K562 (cell line): ENCODE results near the gene KCNB1. TPM values are rescaled to one million over a fixed set of nuclear protein-coding genes. Genes with fewer than 3 reads are reported as not detected.

Source experiments
- ATAC-seq: fragments of 200-7000 bp; cut with Tn5 transposase; 3 replicates; pipeline ENCODE4 v1.9.1; 2020; ENCODE audit warnings: moderate library complexity
- BruUV-seq: library from RNA; stranded (reverse); fragments of 400-500 nt; replicated peaks from 2 replicates; lab custom pipeline; 2021; lab: Mats Ljungman, UMichigan
- CTCF ChIA-PET: fragments of 300-600 bp; formaldehyde crosslinking; extraction: SDS; loops from one replicate; lab custom pipeline; 2021; ENCODE audit warnings: low intra/inter-chr PET ratio; lab: Yijun Ruan, JAX
- POLR2A ChIA-PET: fragments of 300-600, 350-650 bp; sonication (Branson Sonifier 250); formaldehyde crosslinking; extraction: SDS; loops from one replicate; lab custom pipeline; 2021; ENCODE audit warnings: antibody characterized with exemption, inconsistent platforms; lab: Yijun Ruan, JAX
- DNase-seq, 4 experiments: peaks; one replicate each; pipeline versions ENCODE4 v3.0.0 to v3.0.0-alpha.2; 2011 to 2018; ENCODE audit warnings: low spot score in 3 of 4, mixed read lengths in 3 of 4; ENCODE audit errors: extremely low read depth in 1 of 4
- FAIRE-seq: peaks from 2 replicates; lab custom pipeline; 2011; peaks lifted over from hg19 to GRCh38; lab: Jason Lieb, UNC
- H2AFZ ChIP-seq: 2 replicates; pipeline ENCODE4 v1.6.0; 2011; ENCODE audit warnings: low read depth, low read length, control low read depth, inconsistent platforms
- H3K27ac ChIP-seq: fragments of 200-600 bp; 3 replicates; pipeline ENCODE4 v1.8.0; 2011; ENCODE audit warnings: low read depth, mild to moderate bottlenecking, control low read depth, inconsistent platforms, low read length, moderate library complexity, mixed read lengths; ENCODE audit errors: extremely low read depth
- H3K27me3 ChIP-seq, 2 experiments: fragments of 300-600 bp in 1 of 2; 2 replicates in 1 of 2; 3 replicates in 1 of 2; pipeline versions ENCODE4 v1.6.0 to v1.8.0; 2011; ENCODE audit warnings: inconsistent platforms in 2 of 2, low read length in 2 of 2, mild to moderate bottlenecking in 1 of 2, mixed read lengths in 1 of 2, moderate library complexity in 1 of 2; ENCODE audit not compliant: control insufficient read depth in 2 of 2, insufficient read depth in 2 of 2
- H3K36me3 ChIP-seq: fragments of 300-600 bp; 3 replicates; pipeline ENCODE4 v1.8.0; 2011; ENCODE audit warnings: mild to moderate bottlenecking, low read length, inconsistent platforms; ENCODE audit not compliant: control insufficient read depth, insufficient read depth
- H3K4me1 ChIP-seq, 2 experiments: fragments of 200-600 bp in 1 of 2; replicated peaks in 1 of 2; 2 replicates in 1 of 2; 3 replicates in 1 of 2; pipeline versions ENCODE4 v1.5.1 to v1.8.0; 2011; ENCODE audit warnings: inconsistent platforms in 2 of 2, low read length in 2 of 2, mild to moderate bottlenecking in 1 of 2, mixed read lengths in 1 of 2, moderate library complexity in 1 of 2; ENCODE audit not compliant: control insufficient read depth in 2 of 2, insufficient read depth in 2 of 2
- H3K4me2 ChIP-seq: 2 replicates; pipeline ENCODE4 v1.6.1; 2011; ENCODE audit warnings: low read length, control low read depth, inconsistent platforms, mixed read lengths; ENCODE audit not compliant: insufficient read depth
- H3K4me3 ChIP-seq: fragments of 200-600 bp; sonication (generic), shearing (Covaris generic); 2 replicates; pipeline ENCODE4 v1.5.1; 2016; ENCODE audit warnings: control low read depth, inconsistent platforms
- H3K79me2 ChIP-seq: fragments of 200-600 bp; 3 replicates; pipeline ENCODE4 v1.8.0; 2011; ENCODE audit warnings: low read length, inconsistent platforms; ENCODE audit not compliant: control insufficient read depth, insufficient read depth
- H3K9ac ChIP-seq, 2 experiments: 2 replicates each; pipeline versions ENCODE4 v1.6.0 to v1.6.1; 2011; ENCODE audit warnings: low read depth in 2 of 2, low read length in 2 of 2, control low read depth in 1 of 2, inconsistent platforms in 1 of 2, mild to moderate bottlenecking in 1 of 2, mixed read lengths in 1 of 2; ENCODE audit not compliant: insufficient read depth in 1 of 2
- H3K9me1 ChIP-seq: one replicate; pipeline ENCODE4 v1.6.0; 2011; ENCODE audit warnings: inconsistent platforms, mild to moderate bottlenecking, low read length, moderate library complexity; ENCODE audit not compliant: control insufficient read depth, insufficient read depth
- H3K9me3 ChIP-seq: replicated peaks from 2 replicates; pipeline ENCODE4 v1.5.1; 2011; ENCODE audit warnings: low read depth, low read length, inconsistent platforms; ENCODE audit not compliant: control insufficient read depth, insufficient read depth
- H4K20me1 ChIP-seq: replicated peaks from 2 replicates; pipeline ENCODE4 v1.6.1; 2011; ENCODE audit warnings: low read length, inconsistent platforms, mixed read lengths; ENCODE audit not compliant: control insufficient read depth, insufficient read depth
- ARID3B ChIP-seq: fragments of 250-450 bp; sonication (Bioruptor Pico); IDR thresholded peaks from 2 replicates; pipeline ENCODE4 v1.4.0; 2020; ENCODE audit warnings: borderline replicate concordance
- CTCFL ChIP-seq: IDR thresholded peaks from 2 replicates; pipeline ENCODE4 v1.6.1; 2011; ENCODE audit warnings: borderline replicate concordance, low read depth, mild to moderate bottlenecking, moderate library complexity, low read length; ENCODE audit not compliant: insufficient read depth, poor library complexity, severe bottlenecking
- E2F5 ChIP-seq: sonication (generic); formaldehyde crosslinking; IDR thresholded peaks from 2 replicates; pipeline ENCODE4 v1.8.0; 2022; ENCODE audit warnings: mild to moderate bottlenecking, missing genetic modification reagents
- HEY1 ChIP-seq: fragments of 250-450 bp; sonication (Bioruptor Pico); IDR thresholded peaks from 2 replicates; pipeline ENCODE4 v1.5.0; 2020; ENCODE audit warnings: mild to moderate bottlenecking, moderate library complexity, borderline replicate concordance
- PHB ChIP-seq: fragments of 250-450 bp; sonication (Bioruptor Pico); IDR thresholded peaks from 2 replicates; pipeline ENCODE4 v1.5.0; 2021
- PRDM10 ChIP-seq: fragments of 450-650 bp; IDR thresholded peaks from 2 replicates; pipeline ENCODE4 v1.6.1; 2018; ENCODE audit not compliant: partially characterized antibody
- RAD21 ChIP-seq, 2 experiments: fragments of 250-450 bp in 1 of 2; fragments of 450-650 bp in 1 of 2; sonication (Bioruptor Pico) in 1 of 2; formaldehyde crosslinking in 1 of 2; IDR thresholded peaks in 1 of 2; conservative IDR thresholded peaks in 1 of 2; 2 replicates each; pipeline versions ENCODE4 v1.4.0 to v1.8.0; 2020 to 2022; ENCODE audit warnings: mild to moderate bottlenecking in 2 of 2, moderate library complexity in 1 of 2
- SMARCC2 ChIP-seq: fragments of 450-650 bp; IDR thresholded peaks from 2 replicates; pipeline ENCODE4 v1.6.1; 2017; ENCODE audit warnings: antibody characterized with exemption, moderate library complexity, mild to moderate bottlenecking, low read depth
- ZNF224 ChIP-seq: sonication (generic); formaldehyde crosslinking; IDR thresholded peaks from 2 replicates; pipeline ENCODE4 v1.8.0; 2022; ENCODE audit warnings: mild to moderate bottlenecking, missing genetic modification reagents
- ZSCAN32 ChIP-seq: fragments of 450-650 bp; formaldehyde crosslinking; IDR thresholded peaks from 2 replicates; pipeline ENCODE4 v1.4.0; 2020; ENCODE audit warnings: mild to moderate bottlenecking, moderate library complexity
- WGBS: fragments of 100-300 bp; shearing (Covaris generic); methylation state at CpG from one replicate; pipeline ENCODE4 v1.1.6; 2016; ENCODE audit warnings: low coverage, mixed read lengths; ENCODE audit not compliant: insufficient coverage; ENCODE audit errors: missing lambda C conversion rate; 5-methylcytosine and 5-hydroxymethylcytosine counted together
- in situ Hi-C: fragments of 300-500 bp; cut with MboI; formaldehyde crosslinking; loops from 4 replicates; pipeline ENCODE4 v1.15.0; 2018; ENCODE audit warnings: inconsistent platforms, mixed read lengths
- intact Hi-C: fragments of 100-400 bp; cut with micrococcal nuclease; formaldehyde crosslinking; loops from 2 replicates; pipeline ENCODE4 v1.14.2; 2022
- polyA plus RNA-seq, 8 experiments: library from polyadenylated mRNA; depleted of rRNA in 4 of 8; stranded (reverse) in 5 of 8; unstranded in 3 of 8; fragments of >200 nt; fragmentation: Nextera tagmentation in 2 of 8; fragmentation: Illumina TruSeq in 1 of 8; extraction: Ambion mirVana in 2 of 8; extraction: Trizol in 1 of 8; gene quantifications; 2 replicates each; pipeline versions ENCODE4 v1.2.1 to v1.2.3, GENCODE V29; 2011 to 2014; ENCODE audit warnings: inconsistent platforms in 1 of 8, missing spikeins in 1 of 8
- total RNA-seq, 7 experiments: library from RNA; depleted of rRNA in 6 of 7; stranded (reverse); fragments of >200 nt in 6 of 7; fragmentation: Illumina TruSeq in 2 of 7; extraction: Trizol in 2 of 7; gene quantifications; 2 replicates each; pipeline versions ENCODE4 v1.2.1 to v1.2.3, GENCODE V29; 2011 to 2021; ENCODE audit warnings: low replicate concordance in 1 of 7

The KCNB1 gene
- total and polyA plus RNA-seq, 9 of the 15 experiments (the other 6 are each of a cell fraction or from before 2014, with no cell fraction given), result 0.01 to 0.06 TPM; not detected in 7

- 0 out of 4 replicates have a peak, but pooled peaks of 1 of the 2 experiments have one; percentile 12 for TF ChIP-seq RAD21 (CRISPR knock-in tag; conservative IDR thresholded peaks at IDR 0.05 in 1 of 2, IDR thresholded peaks at IDR 0.05 in 1 of 2)
- TF ChIP-seq, all 486 proteins: peak for 8
Observed at GRCh38 chr20:49446808-49447207, 35.7 kb downstream of the KCNB1 start (continued).

- DNase-seq, result no peak
- Histone ChIP-seq H3K9ac (no peak overlapping the region; a peak in 1 of 4 replicates), H2AFZ (no peak overlapping the region), H3K9me3 (no peaks in the 10 kb centered on the region), H3K9me1 (no peaks in the 10 kb centered on the region), H3K4me2 (no peak overlapping the region), H3K79me2 (no peaks in the 10 kb centered on the region), H3K27me3 (peaks cover 7 to 50% of the 10 kb centered on the region in 2 experiments; a peak in 3 of 5 replicates), H3K36me3 (no peaks in the 10 kb centered on the region), H3K4me3 (no peak overlapping the region), H3K27ac (no peak overlapping the region), H3K4me1 (no peaks in the 10 kb centered on the region), H4K20me1 (0 out of 2 replicates have a peak, but pooled peaks cover 4% of the 10 kb centered on the region)
- in situ Hi-C loops (no loop called here), intact Hi-C loops (no loop called here)
- ChIA-PET POLR2A (interaction anchor here (1.2 kb wide), 1 partner anchor 82 kb away, joined by 3 read pairs; no protein-coding TSS in a partner anchor), CTCF (no interaction called here)
- no peak for ATAC-seq
- WGBS, result 0% methylated on average over 3 of the region's 3 CpGs
- FAIRE-seq, result no peak
- BruUV-seq, result no TSS peak
- no peak for TF ChIP-seq ZNF224
- TF ChIP-seq ARID3B (CRISPR knock-in tag), result no peak
- TF ChIP-seq PHB (CRISPR knock-in tag), result no peak
- TF ChIP-seq SMARCC2, result no peak
- TF ChIP-seq CTCFL, result no peak
- TF ChIP-seq E2F5 (CRISPR knock-in tag), result no peak
- no peak for TF ChIP-seq ZSCAN32 (CRISPR knock-in tag)
- TF ChIP-seq PRDM10, result no peak
- TF ChIP-seq HEY1 (CRISPR knock-in tag), result no peak
Observed at GRCh38 chr20:49446080-49446479, 36.4 kb downstream of the KCNB1 start.
